ENCODE measurements around the gene FBXO28. TPM values are rescaled to one million over a fixed set of nuclear protein-coding genes. Genes with fewer than 3 reads are reported as not detected.
"Not testable (repeated sequence)": the region's sequence is repeated elsewhere in the genome, so short reads cannot be mapped to it uniquely, and the experiment has no call there.

Gene FBXO28
- total RNA-seq, 1 donor from 2014 or later = 32.6 TPM

DNA sequence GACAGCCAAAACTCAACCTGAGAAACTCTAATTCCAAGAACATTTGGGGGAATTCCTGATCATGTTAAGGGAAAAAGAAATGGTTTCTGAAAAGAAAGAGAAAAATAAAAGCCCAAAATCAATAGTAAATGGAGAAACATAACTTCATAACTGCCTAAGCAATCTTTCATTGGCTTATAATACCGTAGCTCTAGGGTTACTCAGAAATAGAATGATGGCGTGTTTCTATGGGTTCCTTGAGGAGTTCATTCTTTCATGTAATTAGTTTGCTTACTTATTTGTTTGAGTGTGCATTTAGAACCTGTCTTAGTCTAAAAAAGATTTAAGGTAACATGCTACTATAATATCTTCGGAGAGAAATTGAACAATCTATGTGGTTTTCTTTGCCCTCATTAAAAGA is 37.5 kb upstream of the FBXO28 start:
- Histone ChIP-seq H2AFZ (ENCODE audit: low read depth, low read length) (no peak overlapping the region), H3K79me2 (ENCODE audit: insufficient read depth, low read length) (no peaks in the 10 kb centered on the region), H3K9me3 (ENCODE audit: insufficient read depth, low read depth, low read length) (no peaks in the 10 kb centered on the region), H3K4me3 (ENCODE audit: insufficient read depth, low read depth, low read length) (no peak overlapping the region), H3K4me1 (ENCODE audit: insufficient read depth, low read length) (peaks cover 7% of the 10 kb centered on the region), H3K4me2 (ENCODE audit: low read length) (no peak overlapping the region), H4K20me1 (ENCODE audit: insufficient read depth, low read length) (no peaks in the 10 kb centered on the region), H3K27ac (ENCODE audit: low read depth, low read length) (no peak overlapping the region), H3K36me3 (ENCODE audit: insufficient read depth, low read length) (no peaks in the 10 kb centered on the region), H3K9ac (ENCODE audit: low read length) (no peak overlapping the region), H3K27me3 (ENCODE audit: insufficient read depth, low read length) (no peaks in the 10 kb centered on the region)
- H3K4me1 Mint-ChIP-seq (ENCODE audit: low read depth, unreplicated experiment) = peaks cover 6% of the 10 kb centered on the region
- no peaks in the 10 kb centered on the region for H3K27me3 Mint-ChIP-seq (ENCODE audit: low read depth, unreplicated experiment)
- DNase-seq (ENCODE audit: low read depth) (no peak), FAIRE-seq (no peak)
- H3K36me3 Mint-ChIP-seq (ENCODE audit: low read depth, unreplicated experiment) = no peaks in the 10 kb centered on the region
- peaks cover 5% of the 10 kb centered on the region for H3K9me3 Mint-ChIP-seq (ENCODE audit: unreplicated experiment)
- TF ChIP-seq, protein P1, sequence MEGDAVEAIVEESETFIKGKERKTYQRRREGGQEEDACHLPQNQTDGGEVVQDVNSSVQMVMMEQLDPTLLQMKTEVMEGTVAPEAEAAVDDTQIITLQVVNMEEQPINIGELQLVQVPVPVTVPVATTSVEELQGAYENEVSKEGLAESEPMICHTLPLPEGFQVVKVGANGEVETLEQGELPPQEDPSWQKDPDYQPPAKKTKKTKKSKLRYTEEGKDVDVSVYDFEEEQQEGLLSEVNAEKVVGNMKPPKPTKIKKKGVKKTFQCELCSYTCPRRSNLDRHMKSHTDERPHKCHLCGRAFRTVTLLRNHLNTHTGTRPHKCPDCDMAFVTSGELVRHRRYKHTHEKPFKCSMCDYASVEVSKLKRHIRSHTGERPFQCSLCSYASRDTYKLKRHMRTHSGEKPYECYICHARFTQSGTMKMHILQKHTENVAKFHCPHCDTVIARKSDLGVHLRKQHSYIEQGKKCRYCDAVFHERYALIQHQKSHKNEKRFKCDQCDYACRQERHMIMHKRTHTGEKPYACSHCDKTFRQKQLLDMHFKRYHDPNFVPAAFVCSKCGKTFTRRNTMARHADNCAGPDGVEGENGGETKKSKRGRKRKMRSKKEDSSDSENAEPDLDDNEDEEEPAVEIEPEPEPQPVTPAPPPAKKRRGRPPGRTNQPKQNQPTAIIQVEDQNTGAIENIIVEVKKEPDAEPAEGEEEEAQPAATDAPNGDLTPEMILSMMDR (IDR thresholded peaks at IDR 0.05; ENCODE audit: insufficient read depth, low read depth, low read length) = no peak
- TF ChIP-seq EZH2 (IDR thresholded peaks at IDR 0.05; ENCODE audit: insufficient read depth, low read length) = no peak
- no peak overlapping the region for H3K27ac Mint-ChIP-seq (ENCODE audit: unreplicated experiment)
- H3K4me3 Mint-ChIP-seq (ENCODE audit: unreplicated experiment) = no peak overlapping the region

DNA sequence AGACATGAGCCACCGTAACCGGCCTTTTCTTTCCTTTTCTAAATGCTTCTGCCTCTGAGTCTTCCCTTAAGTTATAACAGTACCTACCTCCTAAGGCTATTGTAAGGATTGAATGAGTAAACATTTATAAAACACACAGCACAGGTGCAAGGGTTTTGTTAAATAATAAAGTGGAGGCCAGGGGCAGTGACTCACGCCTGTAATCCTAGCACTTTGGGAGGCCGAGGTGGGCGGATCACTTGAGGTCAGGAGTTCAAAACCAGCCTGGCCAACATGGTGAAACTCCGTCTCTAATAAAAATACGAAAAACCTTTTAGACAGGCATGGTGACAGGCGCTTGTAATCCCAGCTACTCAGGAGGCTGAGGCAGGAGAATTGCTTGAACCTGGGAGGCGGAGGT is 34.3 kb upstream of the FBXO28 start:
- H3K4me1 ChIP-seq (ENCODE audit: insufficient read depth, low read length) = peaks cover 17% of the 10 kb centered on the region
- peaks cover 14% of the 10 kb centered on the region for H3K4me1 Mint-ChIP-seq (ENCODE audit: low read depth, unreplicated experiment)
- not testable (repeated sequence) for H3K9me3 ChIP-seq (ENCODE audit: insufficient read depth, low read depth, low read length); H3K4me3 ChIP-seq (ENCODE audit: insufficient read depth, low read depth, low read length); H4K20me1 ChIP-seq (ENCODE audit: insufficient read depth, low read length); H3K9ac ChIP-seq (ENCODE audit: low read length); FAIRE-seq; H2AFZ ChIP-seq (ENCODE audit: low read depth, low read length); H3K27me3 ChIP-seq (ENCODE audit: insufficient read depth, low read length); H3K79me2 ChIP-seq (ENCODE audit: insufficient read depth, low read length); H3K36me3 Mint-ChIP-seq (ENCODE audit: low read depth, unreplicated experiment); H3K4me3 Mint-ChIP-seq (ENCODE audit: unreplicated experiment); H3K27me3 Mint-ChIP-seq (ENCODE audit: low read depth, unreplicated experiment); H3K27ac Mint-ChIP-seq (ENCODE audit: unreplicated experiment); H3K9me3 Mint-ChIP-seq (ENCODE audit: unreplicated experiment); DNase-seq (ENCODE audit: low read depth); H3K27ac ChIP-seq (ENCODE audit: low read depth, low read length); H3K36me3 ChIP-seq (ENCODE audit: insufficient read depth, low read length); H3K4me2 ChIP-seq (ENCODE audit: low read length)

DNA sequence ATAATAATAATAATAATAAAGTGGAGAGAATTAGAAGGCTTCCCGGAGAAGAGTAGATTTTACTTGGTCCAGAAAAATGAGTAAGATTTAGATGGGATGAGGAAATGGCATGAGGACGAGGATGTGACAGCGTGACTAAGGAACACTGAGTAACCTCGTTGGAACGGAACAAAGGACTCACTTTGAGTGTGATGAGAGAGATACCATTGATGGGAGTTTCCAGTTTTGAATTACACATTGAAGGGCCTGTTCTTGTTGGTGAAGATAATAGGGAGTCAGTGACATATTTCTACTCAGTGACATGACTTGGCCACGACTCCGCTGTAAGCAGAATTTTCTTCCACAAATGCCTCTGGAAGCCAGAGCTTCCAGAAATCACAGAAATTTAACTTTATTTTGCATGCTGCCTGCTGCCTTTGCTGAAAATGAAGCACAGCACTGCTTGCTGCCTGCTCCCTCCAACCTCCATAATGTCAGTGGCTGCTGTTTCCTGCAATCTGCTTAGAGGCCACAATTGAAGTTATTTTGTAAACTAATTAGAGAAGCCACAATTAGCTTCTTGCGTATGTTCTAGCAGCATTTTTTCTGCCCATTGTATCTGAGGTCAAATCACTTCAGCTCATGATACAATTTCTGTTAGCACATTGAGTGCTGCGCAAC is 33.7 kb upstream of the FBXO28 start:
- H3K27me3 Mint-ChIP-seq (ENCODE audit: low read depth, unreplicated experiment) = no peaks in the 10 kb centered on the region
- H3K27me3 ChIP-seq (ENCODE audit: insufficient read depth, low read length) = no peaks in the 10 kb centered on the region
- H2AFZ ChIP-seq (ENCODE audit: low read depth, low read length) = peak overlapping the region; percentile 13
- H3K79me2 ChIP-seq (ENCODE audit: insufficient read depth, low read length) = no peaks in the 10 kb centered on the region
- H4K20me1 ChIP-seq (ENCODE audit: insufficient read depth, low read length) = no peaks in the 10 kb centered on the region
- no peaks in the 10 kb centered on the region for H3K36me3 Mint-ChIP-seq (ENCODE audit: low read depth, unreplicated experiment)
- no peaks in the 10 kb centered on the region for H3K36me3 ChIP-seq (ENCODE audit: insufficient read depth, low read length)
- H3K9me3 Mint-ChIP-seq (ENCODE audit: unreplicated experiment) = no peaks in the 10 kb centered on the region
- no peak overlapping the region for H3K4me3 ChIP-seq (ENCODE audit: insufficient read depth, low read depth, low read length)
- no peak overlapping the region for H3K4me3 Mint-ChIP-seq (ENCODE audit: unreplicated experiment)
- H3K4me2 ChIP-seq (ENCODE audit: low read length) = peak overlapping the region; percentile 32
- DNase-seq (ENCODE audit: low read depth) (peak; percentile 69), FAIRE-seq (no peak)
- H3K27ac Mint-ChIP-seq (ENCODE audit: unreplicated experiment) = no peak overlapping the region
- H3K4me1 Mint-ChIP-seq (ENCODE audit: low read depth, unreplicated experiment) = peaks cover 14% of the 10 kb centered on the region
- peak overlapping the region; percentile 21 for H3K9ac ChIP-seq (ENCODE audit: low read length)
- peaks cover 17% of the 10 kb centered on the region for H3K4me1 ChIP-seq (ENCODE audit: insufficient read depth, low read length)
- H3K27ac ChIP-seq (ENCODE audit: low read depth, low read length) = peak overlapping the region; percentile 42
- TF ChIP-seq, protein P1 (IDR thresholded peaks at IDR 0.05; ENCODE audit: insufficient read depth, low read depth, low read length) = no peak
- no peak for TF ChIP-seq EZH2 (IDR thresholded peaks at IDR 0.05; ENCODE audit: insufficient read depth, low read length)
- H3K9me3 ChIP-seq (ENCODE audit: insufficient read depth, low read depth, low read length) = no peaks in the 10 kb centered on the region

Data from astrocyte (in vitro differentiated cells and primary cell).